GM12891 (cell line): Measurements from ENCODE around the gene ACTRT1.

ENCODE experiments used
- PAX5 ChIP-seq: IDR thresholded peaks from 2 replicates; pipeline ENCODE4 v1.6.1; 2011; ENCODE audit warnings: low read length, moderate library complexity, mild to moderate bottlenecking; ENCODE audit not compliant: insufficient read depth, severe bottlenecking
- POLR2A ChIP-seq: IDR thresholded peaks from 2 replicates; pipeline ENCODE4 v1.6.1; 2011; ENCODE audit warnings: low read depth, low read length, control low read depth
- POLR2AphosphoS5 ChIP-seq: IDR thresholded peaks from 2 replicates; pipeline ENCODE4 v1.6.1; 2011; ENCODE audit warnings: low read depth, low read length, control low read depth
- POU2F2 ChIP-seq: IDR thresholded peaks from 2 replicates; pipeline ENCODE4 v1.6.1; 2011; ENCODE audit warnings: low read depth, mild to moderate bottlenecking, control low read depth, low read length, moderate library complexity
- SPI1 ChIP-seq: IDR thresholded peaks from 2 replicates; pipeline ENCODE4 v1.6.1; 2011; ENCODE audit warnings: low read depth, low read length, control low read depth
- TAF1 ChIP-seq: IDR thresholded peaks from 2 replicates; pipeline ENCODE4 v1.6.1; 2011; ENCODE audit warnings: low read depth, low read length, control low read depth

- no peak for TF ChIP-seq POU2F2
- no peak for TF ChIP-seq POLR2A
- TF ChIP-seq POLR2AphosphoS5, result no peak
- no peak for TF ChIP-seq TAF1
- no peak for TF ChIP-seq PAX5
- no peak for TF ChIP-seq SPI1
Measured at GRCh38 chrX:128078545-128078944, 26.3 kb upstream of the ACTRT1 start.
